Suprapubic skin (tissue), 4 donors: ENCODE results near the gene MAP3K4. TPM values are rescaled to one million over a fixed set of nuclear protein-coding genes. Genes with fewer than 3 reads are reported as not detected.

Experiments
- DNase-seq, 2 donors: peaks; one replicate each; pipeline ENCODE4 v3.0.0-alpha.2; 2019; ENCODE audit warnings: low spot score in 2 of 2
- H3K27ac ChIP-seq: fragments of 200-600 bp; sonication (generic); one replicate; pipeline ENCODE4 v1.5.1; 2019
- H3K27me3 ChIP-seq: fragments of 200-600 bp; sonication (generic); one replicate; pipeline ENCODE4 v1.5.1; 2019
- H3K36me3 ChIP-seq: fragments of 200-600 bp; sonication (generic); one replicate; pipeline ENCODE4 v1.5.1; 2019
- H3K4me1 ChIP-seq: fragments of 200-600 bp; sonication (generic); one replicate; pipeline ENCODE4 v1.5.1; 2019
- H3K4me3 ChIP-seq: fragments of 200-600 bp; sonication (generic); one replicate; pipeline ENCODE4 v1.5.1; 2019; ENCODE audit warnings: mild to moderate bottlenecking
- H3K9me3 ChIP-seq: fragments of 200-600 bp; sonication (generic); one replicate; pipeline ENCODE4 v1.5.1; 2019
- CTCF ChIP-seq, 2 donors: fragments of 200-600 bp in 1 of 2; fragments of 450-650 bp in 1 of 2; sonication (generic) in 1 of 2; IDR thresholded peaks; one replicate each; pipeline ENCODE4 v1.5.1; 2016 to 2019; ENCODE audit warnings: antibody characterized with exemption in 2 of 2, mild to moderate bottlenecking in 1 of 2, moderate library complexity in 1 of 2
- EP300 ChIP-seq: sonication (generic); formaldehyde crosslinking; IDR thresholded peaks from one replicate; pipeline ENCODE4 v1.6.1; 2017; ENCODE audit warnings: antibody characterized with exemption
- POLR2A ChIP-seq, 2 donors: fragments of 450-650 bp; IDR thresholded peaks; one replicate each; pipeline ENCODE4 v1.6.1; 2017; ENCODE audit warnings: antibody characterized with exemption in 2 of 2, mild to moderate bottlenecking in 2 of 2, moderate library complexity in 2 of 2
- POLR2AphosphoS5 ChIP-seq, 3 donors: sonication (generic); formaldehyde crosslinking; IDR thresholded peaks; one replicate each; pipeline ENCODE4 v1.6.1; 2017; ENCODE audit warnings: antibody characterized with exemption in 3 of 3
- WGBS: methylation state at CpG from one replicate; pipeline ENCODE4 v1.1.5; 2018; 5-methylcytosine and 5-hydroxymethylcytosine counted together
- total RNA-seq, 4 donors: library from RNA; depleted of rRNA; stranded (reverse); fragments of >200 nt; gene quantifications; one replicate each; pipeline ENCODE4 v1.1.0, GENCODE V29; 2016

The MAP3K4 gene
- total RNA-seq, 4 donors from 2014 or later, result 29.2 to 83.2 (median 45.2) TPM

DNA sequence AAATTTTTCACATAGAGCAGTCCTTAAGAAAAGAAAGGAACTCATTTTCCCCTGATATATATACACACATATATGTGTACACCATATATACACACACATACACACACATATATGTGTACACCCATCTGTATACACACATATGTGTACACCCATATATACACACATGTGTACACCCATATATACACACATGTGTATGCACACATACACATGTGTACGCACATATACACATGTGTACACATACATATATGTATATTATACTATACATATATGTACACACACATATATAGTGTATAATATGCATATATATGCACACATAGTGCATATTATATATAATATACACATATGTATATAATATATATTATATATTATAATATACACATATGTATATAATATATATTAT is 9.1 kb downstream of the MAP3K4 start:
- Histone ChIP-seq H3K4me1 (peaks cover 23% of the 10 kb centered on the region), H3K4me3 (no peak overlapping the region), H3K9me3 (no peaks in the 10 kb centered on the region), H3K27me3 (no peaks in the 10 kb centered on the region), H3K27ac (no peak overlapping the region), H3K36me3 (no peaks in the 10 kb centered on the region)
- no peak for DNase-seq
- TF ChIP-seq POLR2AphosphoS5 (IDR thresholded peaks at IDR 0.05), result no peak
- no peak for TF ChIP-seq EP300
- TF ChIP-seq CTCF (IDR thresholded peaks at IDR 0.05), result no peak
- no peak for TF ChIP-seq POLR2A (IDR thresholded peaks at IDR 0.05)
- WGBS, result 97% methylated on average over 1 of the region's 1 CpG

DNA sequence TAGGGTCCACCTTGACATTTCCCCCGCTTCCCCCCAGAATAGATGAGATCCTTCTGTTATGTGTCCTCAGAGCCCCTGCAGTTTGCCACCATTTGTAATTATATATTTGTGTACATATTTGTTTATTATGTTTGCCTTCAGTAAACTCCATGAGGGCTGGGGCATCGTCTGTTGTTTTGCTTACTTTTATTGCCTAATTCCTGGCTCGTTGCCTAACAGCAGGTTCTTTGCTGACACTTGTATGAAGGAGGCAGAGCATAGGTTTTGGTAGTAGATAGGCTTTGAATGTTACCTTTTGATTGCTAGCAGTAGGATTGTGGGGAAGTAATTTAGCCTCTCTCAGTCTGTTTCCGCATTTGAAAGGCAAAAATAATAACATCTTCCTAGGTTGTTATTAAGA is 9.9 kb downstream of the MAP3K4 start:
- DNase-seq, result no peak
- WGBS, result 49% methylated on average over 4 of the region's 4 CpGs
- H3K36me3 ChIP-seq, result no peaks in the 10 kb centered on the region
- TF ChIP-seq EP300, result no peak
- no peak for TF ChIP-seq POLR2AphosphoS5 (IDR thresholded peaks at IDR 0.05)
- TF ChIP-seq CTCF (IDR thresholded peaks at IDR 0.05), result no peak
- no peak for TF ChIP-seq POLR2A (IDR thresholded peaks at IDR 0.05)
- H3K27ac ChIP-seq, result no peak overlapping the region
- H3K27me3 ChIP-seq, result no peaks in the 10 kb centered on the region
- H3K9me3 ChIP-seq, result no peaks in the 10 kb centered on the region
- H3K4me1 ChIP-seq, result peaks cover 15% of the 10 kb centered on the region
- H3K4me3 ChIP-seq, result no peak overlapping the region

DNA sequence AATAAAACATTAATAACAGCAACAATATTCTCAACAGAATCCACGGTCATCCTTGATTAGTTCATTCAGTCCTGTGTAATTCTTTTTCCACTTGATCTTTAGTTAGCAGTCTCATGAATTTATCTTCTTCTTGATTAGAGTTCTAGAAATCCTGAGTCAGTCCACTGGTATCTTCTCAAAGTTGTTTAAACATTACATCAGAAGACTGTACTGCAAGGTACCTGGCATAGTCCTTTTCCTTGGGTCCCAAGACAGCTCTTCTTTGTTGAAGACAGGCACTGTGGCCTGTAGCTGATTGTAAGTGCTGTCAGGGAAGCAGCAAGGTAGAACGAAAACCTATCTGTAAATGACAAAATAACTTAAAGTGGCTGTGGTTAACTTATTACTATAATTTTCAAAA is 11.8 kb downstream of the MAP3K4 start:
- no peak for DNase-seq
- no peak overlapping the region for H3K4me3 ChIP-seq
- H3K27me3 ChIP-seq, result no peaks in the 10 kb centered on the region
- no peaks in the 10 kb centered on the region for H3K36me3 ChIP-seq
- H3K27ac ChIP-seq, result no peak overlapping the region
- H3K4me1 ChIP-seq, result peaks cover 12% of the 10 kb centered on the region
- TF ChIP-seq POLR2A (IDR thresholded peaks at IDR 0.05) (no peak), POLR2AphosphoS5 (IDR thresholded peaks at IDR 0.05) (no peak), CTCF (IDR thresholded peaks at IDR 0.05) (no peak), EP300 (no peak)
- no peaks in the 10 kb centered on the region for H3K9me3 ChIP-seq
- WGBS, result 93% methylated on average over 2 of the region's 2 CpGs

DNA sequence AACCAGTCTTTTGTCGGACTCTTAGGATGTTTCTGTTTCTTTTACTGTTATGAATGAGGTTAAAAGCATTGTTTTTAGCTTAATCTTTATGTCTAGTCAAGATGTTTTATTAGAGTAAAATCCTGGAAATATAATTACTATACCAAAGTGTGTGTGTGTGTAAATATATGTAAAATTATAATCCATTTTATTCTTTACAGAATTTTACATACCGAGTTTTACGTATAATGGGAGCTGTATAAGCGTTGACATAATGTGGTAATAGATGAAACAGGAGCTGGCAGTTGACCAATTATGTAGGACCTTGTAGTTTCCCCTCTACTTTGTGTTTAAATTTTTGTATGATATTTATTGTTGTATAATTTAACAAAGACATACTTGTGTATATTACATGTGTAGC is 16.7 kb downstream of the MAP3K4 start:
- Histone ChIP-seq H3K4me1 (peaks cover 31% of the 10 kb centered on the region), H3K27me3 (no peaks in the 10 kb centered on the region)

GRCh38 chr6:161009991-161010390 is 18.4 kb downstream of the MAP3K4 start:
- H3K27ac ChIP-seq, result no peak overlapping the region
- DNase-seq, result no peak
- no peaks in the 10 kb centered on the region for H3K36me3 ChIP-seq
- WGBS, result 92% methylated on average over 3 of the region's 3 CpGs
- TF ChIP-seq CTCF (IDR thresholded peaks at IDR 0.05), result no peak
- no peak for TF ChIP-seq POLR2AphosphoS5 (IDR thresholded peaks at IDR 0.05)
- no peaks in the 10 kb centered on the region for H3K9me3 ChIP-seq
- H3K4me3 ChIP-seq, result no peak overlapping the region
- no peaks in the 10 kb centered on the region for H3K27me3 ChIP-seq
- H3K4me1 ChIP-seq, result peaks cover 32% of the 10 kb centered on the region

More for the DNA sequence above, 16.7 kb downstream of the MAP3K4 start:
- TF ChIP-seq CTCF (IDR thresholded peaks at IDR 0.05) (no peak), EP300 (no peak), POLR2A (IDR thresholded peaks at IDR 0.05) (no peak), POLR2AphosphoS5 (IDR thresholded peaks at IDR 0.05) (no peak)
- WGBS, result 91% methylated on average over 4 of the region's 4 CpGs
- H3K9me3 ChIP-seq, result no peaks in the 10 kb centered on the region
- H3K36me3 ChIP-seq, result no peaks in the 10 kb centered on the region
- H3K4me3 ChIP-seq, result no peak overlapping the region
- DNase-seq, result no peak
- no peak overlapping the region for H3K27ac ChIP-seq
